GM12878 (cell line): ENCODE data around the gene MEF2D. TPM values are rescaled to one million over a fixed set of nuclear protein-coding genes. Genes with fewer than 3 reads are reported as not detected.

Experiments used
- ATAC-seq: fragments of 200-7000 bp; cut with Tn5 transposase; 3 replicates; pipeline ENCODE4 v1.9.1; 2020; ENCODE audit warnings: mild to moderate bottlenecking, moderate library complexity
- BruUV-seq: library from RNA; stranded (reverse); fragments of 400-500 nt; replicated peaks from 2 replicates; lab custom pipeline; 2021; lab: Mats Ljungman, UMichigan
- CTCF ChIA-PET: fragments of 300-600 bp; sonication (Branson Sonifier 250); formaldehyde crosslinking; extraction: SDS; loops from one replicate; lab custom pipeline; 2021; ENCODE audit warnings: inconsistent platforms; lab: Yijun Ruan, JAX
- POLR2A ChIA-PET: fragments of 350-600 bp; formaldehyde crosslinking; extraction: SDS; loops from one replicate; lab custom pipeline; 2021; ENCODE audit warnings: inconsistent platforms; lab: Charles Lee
- RAD21 ChIA-PET: fragments of 300-600 bp; sonication (Branson Sonifier 250); formaldehyde crosslinking; loops from one replicate; lab custom pipeline; 2023; ENCODE audit warnings: antibody characterized with exemption; ENCODE audit not compliant: unreplicated experiment; lab: Charles Lee
- SMC1A ChIA-PET: fragments of 300-600 bp; sonication (Branson Sonifier 250); formaldehyde crosslinking; loops from one replicate; lab custom pipeline; 2023; ENCODE audit not compliant: unreplicated experiment, uncharacterized antibody; lab: Charles Lee
- DNase-seq: peaks from one replicate; pipeline ENCODE4 v3.0.0-alpha.2; 2011; ENCODE audit warnings: low read depth, low spot score
- FAIRE-seq: peaks from 3 replicates; lab custom pipeline; 2011; peaks lifted over from hg19 to GRCh38; lab: Jason Lieb, UNC
- H2AFZ ChIP-seq: 2 replicates; pipeline ENCODE4 v1.6.0; 2011; ENCODE audit warnings: low read depth, low read length, control low read depth; ENCODE audit not compliant: control insufficient read depth
- H3K27ac ChIP-seq: 2 replicates; pipeline ENCODE4 v1.5.1; 2011; ENCODE audit warnings: control low read depth; ENCODE audit not compliant: control insufficient read depth, insufficient read depth
- H3K27me3 ChIP-seq, 2 experiments: replicated peaks in 1 of 2; 2 replicates each; pipeline versions ENCODE4 v1.6.0 to v1.6.1; 2011; ENCODE audit warnings: low read length in 1 of 2; ENCODE audit not compliant: control insufficient read depth in 2 of 2, insufficient read depth in 2 of 2
- H3K36me3 ChIP-seq, 2 experiments: 2 replicates each; pipeline ENCODE4 v1.5.1; 2011; ENCODE audit warnings: low read length in 1 of 2; ENCODE audit not compliant: control insufficient read depth in 2 of 2, insufficient read depth in 2 of 2
- H3K4me1 ChIP-seq: 2 replicates; pipeline ENCODE4 v1.6.1; 2011; ENCODE audit warnings: mild to moderate bottlenecking, low read length, moderate library complexity, mixed read lengths; ENCODE audit not compliant: control insufficient read depth, insufficient read depth
- H3K4me2 ChIP-seq: 2 replicates; pipeline ENCODE4 v1.6.0; 2011; ENCODE audit warnings: control low read depth; ENCODE audit not compliant: control insufficient read depth, insufficient read depth
- H3K4me3 ChIP-seq: fragments of 200-600 bp; sonication (generic); 2 replicates; pipeline ENCODE4 v1.5.1; 2016
- H3K79me2 ChIP-seq: 2 replicates; pipeline ENCODE4 v1.6.0; 2011; ENCODE audit warnings: low read length; ENCODE audit not compliant: control insufficient read depth, insufficient read depth
- H3K9ac ChIP-seq: 2 replicates; pipeline ENCODE4 v1.8.0; 2011; ENCODE audit warnings: low read length, control low read depth, mixed read lengths; ENCODE audit not compliant: control insufficient read depth, insufficient read depth
- H3K9me3 ChIP-seq: replicated peaks from 3 replicates; pipeline ENCODE4 v1.5.1; 2011; ENCODE audit warnings: mild to moderate bottlenecking, low read length; ENCODE audit not compliant: control insufficient read depth, insufficient read depth
- H4K20me1 ChIP-seq: 2 replicates; pipeline ENCODE4 v1.6.0; 2011; ENCODE audit not compliant: control insufficient read depth, insufficient read depth
- CBFB ChIP-seq: IDR thresholded peaks from 2 replicates; pipeline ENCODE4 v1.6.1; 2016; ENCODE audit warnings: antibody characterized with exemption, low read depth
- GABPA ChIP-seq: IDR thresholded peaks from 2 replicates; pipeline ENCODE4 v1.6.1; 2014; ENCODE audit warnings: antibody characterized with exemption, low read depth, mild to moderate bottlenecking, inconsistent platforms
- IKZF2 ChIP-seq, 2 experiments: fragments of 450-650 bp; IDR thresholded peaks; 2 replicates each; pipeline ENCODE4 v1.6.1; 2017; ENCODE audit warnings: mild to moderate bottlenecking in 2 of 2, moderate library complexity in 2 of 2
- MTA3 ChIP-seq: IDR thresholded peaks from 2 replicates; pipeline ENCODE4 v1.6.1; 2012; ENCODE audit warnings: low read length, inconsistent platforms, borderline replicate concordance
- MYB ChIP-seq: fragments of 150-350 bp; IDR thresholded peaks from 2 replicates; pipeline ENCODE4 v1.6.1; 2014; ENCODE audit warnings: mild to moderate bottlenecking, low read depth, low read length, borderline replicate concordance
- NFYB ChIP-seq: IDR thresholded peaks from 2 replicates; pipeline ENCODE4 v1.6.1; 2011; ENCODE audit warnings: low read depth, mild to moderate bottlenecking, low read length, improper control_type of control experiment, moderate library complexity; ENCODE audit not compliant: insufficient read depth
- POLR2AphosphoS5 ChIP-seq: IDR thresholded peaks from 2 replicates; pipeline ENCODE4 v1.6.1; 2011; ENCODE audit warnings: mild to moderate bottlenecking, low read length, inconsistent platforms
- RBBP5 ChIP-seq: fragments of 200-600 bp; sonication (generic); conservative IDR thresholded peaks from 2 replicates; pipeline ENCODE4 v1.6.1; 2016
- RELA ChIP-seq: fragments of 450-650 bp; IDR thresholded peaks from 2 replicates; pipeline ENCODE4 v1.8.0; 2014; ENCODE audit warnings: borderline replicate concordance; ENCODE audit not compliant: partially characterized antibody
- SMC3 ChIP-seq: IDR thresholded peaks from 2 replicates; pipeline ENCODE4 v1.6.1; 2011; ENCODE audit warnings: low read length, improper control_type of control experiment, borderline replicate concordance
- ZBED1 ChIP-seq: IDR thresholded peaks from 2 replicates; pipeline ENCODE4 v1.6.1; 2016; ENCODE audit warnings: borderline replicate concordance
- WGBS: methylation state at CpG from one replicate; pipeline ENCODE4 v1.1.6; 2016; ENCODE audit warnings: low lambda C conversion rate; ENCODE audit not compliant: insufficient replicate concordance, insufficient coverage; ENCODE audit errors: missing lambda C conversion rate; 5-methylcytosine and 5-hydroxymethylcytosine counted together
- in situ Hi-C: fragments of 300-500 bp; cut with MboI; formaldehyde crosslinking; loops from 9 replicates; pipeline ENCODE4 v1.14.3; 2018; ENCODE audit warnings: mixed read lengths
- intact Hi-C: fragments of 100-400 bp; cut with micrococcal nuclease; formaldehyde crosslinking; loops from one replicate; pipeline ENCODE4 v1.14.2; 2022; ENCODE audit not compliant: unreplicated experiment
- polyA plus RNA-seq, 11 experiments: library from polyadenylated mRNA; depleted of rRNA in 4 of 11; unstranded in 6 of 11; stranded (reverse) in 5 of 11; fragments of >200 nt; fragmentation: Nextera tagmentation in 4 of 11; fragmentation: Illumina TruSeq in 1 of 11; extraction: Ambion mirVana in 4 of 11; extraction: Trizol in 1 of 11; gene quantifications; 1 replicate in 1 of 11; 2 replicates in 10 of 11; pipeline versions ENCODE4 v1.2.1 to v1.2.3, GENCODE V29; 2011 to 2016; ENCODE audit warnings: inconsistent platforms in 2 of 11, missing spikeins in 2 of 11, low read depth in 1 of 11
- total RNA-seq, 4 experiments: library from RNA; depleted of rRNA in 3 of 4; stranded (reverse); fragments of >200 nt in 3 of 4; fragmentation: Illumina TruSeq in 1 of 4; extraction: Trizol in 1 of 4; gene quantifications; 2 replicates each; pipeline versions ENCODE4 v1.2.1 to v1.2.3, GENCODE V29; 2013 to 2021
- TF ChIP-seq, protein P1 (sequence below): fragments of 450-650 bp; IDR thresholded peaks from 2 replicates; pipeline ENCODE4 v1.6.1; 2016; ENCODE audit warnings: mild to moderate bottlenecking, moderate library complexity, borderline replicate concordance

Gene MEF2D
- total and polyA plus RNA-seq, 10 of the 15 experiments (the other 5 are each of a cell fraction or from before 2014, with no cell fraction given): 0.61 to 53.0 (median 15.2) TPM

DNA sequence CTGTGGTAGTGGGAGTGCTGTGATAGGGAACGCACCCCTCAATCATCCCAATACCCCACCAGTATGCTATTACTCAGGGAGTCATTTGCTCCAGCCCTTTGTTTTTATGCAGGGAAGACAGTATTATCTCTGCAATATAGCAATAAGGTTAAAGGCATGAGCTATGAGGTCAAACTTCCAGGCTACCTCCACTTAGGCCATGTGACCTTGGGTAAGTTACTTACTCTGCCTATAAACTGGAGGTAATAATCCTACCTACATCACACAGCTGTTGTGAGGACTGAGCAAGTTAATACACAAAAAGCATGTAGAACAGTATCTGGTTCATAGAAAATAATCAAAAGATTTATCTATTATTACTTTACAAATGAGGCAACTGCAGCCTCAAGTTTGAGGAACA, 30.1 kb downstream of the MEF2D start:
- no peak for FAIRE-seq
- no peaks in the 10 kb centered on the region for H3K79me2 ChIP-seq
- CTCF ChIA-PET: interaction anchor here (1.2 to 2.0 kb wide), 4 partner anchors 10 to 16 kb away, joined by 4 to 8 read pairs (median 5); no protein-coding TSS in a partner anchor
- SMC1A ChIA-PET: interaction anchor here (1.2 kb wide), 1 partner anchor 26 kb away, joined by 5 read pairs; no protein-coding TSS in a partner anchor
- 57% methylated on average over 1 of the region's 1 CpG for WGBS
- no TSS peak for BruUV-seq
- H2AFZ ChIP-seq: no peak overlapping the region
- H3K27ac ChIP-seq: no peak overlapping the region
- in situ Hi-C loops (no loop called here), intact Hi-C loops (no loop called here)
- H3K4me1 ChIP-seq: no peaks in the 10 kb centered on the region
- RAD21 ChIA-PET: interaction anchor here (0.9 to 1.6 kb wide), 2 partner anchors 10 to 13 kb away, joined by 3 to 6 read pairs; no protein-coding TSS in a partner anchor
- no peak for ATAC-seq
- no peaks in the 10 kb centered on the region for H4K20me1 ChIP-seq
- H3K4me3 ChIP-seq: no peak overlapping the region
- H3K36me3 ChIP-seq: peaks cover 38 to 45% of the 10 kb centered on the region in 2 experiments
- no peak for DNase-seq
- H3K27me3 ChIP-seq: no peaks in the 10 kb centered on the region
- no peak overlapping the region for H3K9ac ChIP-seq
- H3K4me2 ChIP-seq: no peak overlapping the region
- no peaks in the 10 kb centered on the region for H3K9me3 ChIP-seq
- POLR2A ChIA-PET: interaction anchor here (0.9 kb wide), 1 partner anchor 13 kb away, joined by 3 read pairs; no protein-coding TSS in a partner anchor
- TF ChIP-seq, protein P1, sequence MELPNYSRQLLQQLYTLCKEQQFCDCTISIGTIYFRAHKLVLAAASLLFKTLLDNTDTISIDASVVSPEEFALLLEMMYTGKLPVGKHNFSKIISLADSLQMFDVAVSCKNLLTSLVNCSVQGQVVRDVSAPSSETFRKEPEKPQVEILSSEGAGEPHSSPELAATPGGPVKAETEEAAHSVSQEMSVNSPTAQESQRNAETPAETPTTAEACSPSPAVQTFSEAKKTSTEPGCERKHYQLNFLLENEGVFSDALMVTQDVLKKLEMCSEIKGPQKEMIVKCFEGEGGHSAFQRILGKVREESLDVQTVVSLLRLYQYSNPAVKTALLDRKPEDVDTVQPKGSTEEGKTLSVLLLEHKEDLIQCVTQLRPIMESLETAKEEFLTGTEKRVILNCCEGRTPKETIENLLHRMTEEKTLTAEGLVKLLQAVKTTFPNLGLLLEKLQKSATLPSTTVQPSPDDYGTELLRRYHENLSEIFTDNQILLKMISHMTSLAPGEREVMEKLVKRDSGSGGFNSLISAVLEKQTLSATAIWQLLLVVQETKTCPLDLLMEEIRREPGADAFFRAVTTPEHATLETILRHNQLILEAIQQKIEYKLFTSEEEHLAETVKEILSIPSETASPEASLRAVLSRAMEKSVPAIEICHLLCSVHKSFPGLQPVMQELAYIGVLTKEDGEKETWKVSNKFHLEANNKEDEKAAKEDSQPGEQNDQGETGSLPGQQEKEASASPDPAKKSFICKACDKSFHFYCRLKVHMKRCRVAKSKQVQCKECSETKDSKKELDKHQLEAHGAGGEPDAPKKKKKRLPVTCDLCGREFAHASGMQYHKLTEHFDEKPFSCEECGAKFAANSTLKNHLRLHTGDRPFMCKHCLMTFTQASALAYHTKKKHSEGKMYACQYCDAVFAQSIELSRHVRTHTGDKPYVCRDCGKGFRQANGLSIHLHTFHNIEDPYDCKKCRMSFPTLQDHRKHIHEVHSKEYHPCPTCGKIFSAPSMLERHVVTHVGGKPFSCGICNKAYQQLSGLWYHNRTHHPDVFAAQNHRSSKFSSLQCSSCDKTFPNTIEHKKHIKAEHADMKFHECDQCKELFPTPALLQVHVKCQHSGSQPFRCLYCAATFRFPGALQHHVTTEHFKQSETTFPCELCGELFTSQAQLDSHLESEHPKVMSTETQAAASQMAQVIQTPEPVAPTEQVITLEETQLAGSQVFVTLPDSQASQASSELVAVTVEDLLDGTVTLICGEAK: no peak
- no peak for TF ChIP-seq RBBP5
- TF ChIP-seq SMC3: no peak
- TF ChIP-seq RELA: no peak
- TF ChIP-seq MTA3: no peak
- no peak for TF ChIP-seq MYB
- TF ChIP-seq CBFB: no peak
- no peak for TF ChIP-seq ZBED1
- TF ChIP-seq NFYB: no peak
- no peak for TF ChIP-seq GABPA
- no peak for TF ChIP-seq IKZF2 (IDR thresholded peaks at IDR 0.05)
- no peak; the same call in 1 of the 2 replicates for TF ChIP-seq POLR2AphosphoS5
- TF ChIP-seq, all 136 proteins: peak for 0
